GM10847 (cell line): ENCODE measurements around the gene ALS2CL.

Experiments
- POLR2A ChIP-seq: IDR thresholded peaks from 2 replicates; pipeline ENCODE4 v1.6.1; 2011; ENCODE audit not compliant: insufficient read length; ENCODE audit errors: extremely low read depth

Gene ALS2CL

GRCh38 chr3:46624975-46625490, 68.4 kb downstream of the ALS2CL start:
- TF ChIP-seq POLR2A = no peak

DNA sequence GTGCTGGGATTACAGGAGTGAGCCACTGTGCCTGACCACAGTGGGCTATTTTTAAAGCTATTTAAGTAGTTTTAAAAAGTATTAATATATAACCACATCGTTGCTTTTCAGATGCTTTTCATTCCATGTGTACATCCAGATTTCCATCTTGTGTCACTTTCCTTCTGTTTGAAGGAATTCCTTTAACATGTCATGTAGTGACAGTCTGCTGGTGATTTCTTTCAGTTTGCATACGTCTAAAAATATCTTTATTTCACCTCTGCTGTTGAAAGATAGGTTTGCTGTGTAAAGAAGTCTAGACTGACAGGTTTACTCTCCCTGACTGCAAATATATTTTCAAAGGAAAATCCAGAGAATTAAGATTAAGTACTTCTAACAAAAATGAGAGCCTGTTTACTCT, 68.9 kb downstream of the ALS2CL start:
- no peak for TF ChIP-seq POLR2A

GRCh38 chr3:46619845-46620778, 73.4 kb downstream of the ALS2CL start:
- TF ChIP-seq POLR2A = no peak
